GM12801 (cell line): ENCODE data around the gene SYPL2.

Experiments
- CTCF ChIP-seq: IDR thresholded peaks from one replicate; pipeline ENCODE4 v1.5.1; 2011; ENCODE audit warnings: control low read depth; ENCODE audit not compliant: insufficient read length; ENCODE audit errors: extremely low read depth

SYPL2 gene

GRCh38 chr1:109488201-109488600 is 21.9 kb downstream of the SYPL2 start:
- no peak for TF ChIP-seq CTCF

- no peak for TF ChIP-seq CTCF
These were observed 22.4 kb downstream of the SYPL2 start for GRCh38 chr1:109488696-109489095.

- TF ChIP-seq CTCF, result no peak
These were observed 23.9 kb downstream of the SYPL2 start for GRCh38 chr1:109490029-109490933.

- TF ChIP-seq CTCF, result no peak
These were observed 24.6 kb downstream of the SYPL2 start for GRCh38 chr1:109490934-109491302.

GRCh38 chr1:109491372-109491771 is 25.0 kb downstream of the SYPL2 start:
- no peak for TF ChIP-seq CTCF

- no peak for TF ChIP-seq CTCF
These were observed 26.4 kb downstream of the SYPL2 start for GRCh38 chr1:109492779-109493178.

- TF ChIP-seq CTCF, result no peak
These were observed 26.9 kb downstream of the SYPL2 start for GRCh38 chr1:109493227-109493626.
